Measurements from ENCODE around the gene PDZK1IP1.

- TF ChIP-seq CTCF (conservative IDR thresholded peaks at IDR 0.05; ENCODE audit: low read depth, low read length) = no peak
- TF ChIP-seq EZH2 (IDR thresholded peaks at IDR 0.05; ENCODE audit: borderline replicate concordance, low read depth, low read length, poor library complexity, severe bottlenecking) = peak; percentile 98
Observed at GRCh38 chr1:47230692-47231300, 41.0 kb upstream of the PDZK1IP1 start.
